ENCODE results near the gene GGTA1. TPM values are rescaled to one million over a fixed set of nuclear protein-coding genes. Genes with fewer than 3 reads are reported as not detected.

Gene GGTA1
- total RNA-seq, 1 donor = not detected

DNA sequence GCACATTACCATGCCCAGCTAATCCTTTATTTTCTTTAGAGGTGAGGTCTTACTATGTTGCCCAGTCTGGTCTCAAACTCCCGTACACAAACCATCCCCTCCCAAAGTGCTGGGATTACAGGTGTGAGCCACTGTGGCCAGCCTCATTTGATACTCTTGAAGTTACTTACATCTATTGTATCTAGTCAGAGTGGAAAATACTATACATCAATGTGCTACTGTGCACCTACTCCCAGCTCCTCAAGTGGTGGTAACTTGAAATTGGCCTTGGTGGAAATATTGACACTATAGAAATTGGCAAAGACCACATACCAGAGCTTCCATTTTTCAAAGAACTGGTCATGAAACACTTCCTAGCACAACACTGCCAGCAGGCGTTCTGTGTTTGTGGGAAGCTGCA lies 10.3 kb downstream of the GGTA1 start:
- H3K4me3 ChIP-seq (ENCODE audit: low read depth, low read length) = no peak overlapping the region
- DNase-seq (ENCODE audit: low read depth) = no peak
- TF ChIP-seq, protein P1, sequence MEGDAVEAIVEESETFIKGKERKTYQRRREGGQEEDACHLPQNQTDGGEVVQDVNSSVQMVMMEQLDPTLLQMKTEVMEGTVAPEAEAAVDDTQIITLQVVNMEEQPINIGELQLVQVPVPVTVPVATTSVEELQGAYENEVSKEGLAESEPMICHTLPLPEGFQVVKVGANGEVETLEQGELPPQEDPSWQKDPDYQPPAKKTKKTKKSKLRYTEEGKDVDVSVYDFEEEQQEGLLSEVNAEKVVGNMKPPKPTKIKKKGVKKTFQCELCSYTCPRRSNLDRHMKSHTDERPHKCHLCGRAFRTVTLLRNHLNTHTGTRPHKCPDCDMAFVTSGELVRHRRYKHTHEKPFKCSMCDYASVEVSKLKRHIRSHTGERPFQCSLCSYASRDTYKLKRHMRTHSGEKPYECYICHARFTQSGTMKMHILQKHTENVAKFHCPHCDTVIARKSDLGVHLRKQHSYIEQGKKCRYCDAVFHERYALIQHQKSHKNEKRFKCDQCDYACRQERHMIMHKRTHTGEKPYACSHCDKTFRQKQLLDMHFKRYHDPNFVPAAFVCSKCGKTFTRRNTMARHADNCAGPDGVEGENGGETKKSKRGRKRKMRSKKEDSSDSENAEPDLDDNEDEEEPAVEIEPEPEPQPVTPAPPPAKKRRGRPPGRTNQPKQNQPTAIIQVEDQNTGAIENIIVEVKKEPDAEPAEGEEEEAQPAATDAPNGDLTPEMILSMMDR (IDR thresholded peaks at IDR 0.05; ENCODE audit: insufficient read depth, low read depth, low read length) = no peak

DNA sequence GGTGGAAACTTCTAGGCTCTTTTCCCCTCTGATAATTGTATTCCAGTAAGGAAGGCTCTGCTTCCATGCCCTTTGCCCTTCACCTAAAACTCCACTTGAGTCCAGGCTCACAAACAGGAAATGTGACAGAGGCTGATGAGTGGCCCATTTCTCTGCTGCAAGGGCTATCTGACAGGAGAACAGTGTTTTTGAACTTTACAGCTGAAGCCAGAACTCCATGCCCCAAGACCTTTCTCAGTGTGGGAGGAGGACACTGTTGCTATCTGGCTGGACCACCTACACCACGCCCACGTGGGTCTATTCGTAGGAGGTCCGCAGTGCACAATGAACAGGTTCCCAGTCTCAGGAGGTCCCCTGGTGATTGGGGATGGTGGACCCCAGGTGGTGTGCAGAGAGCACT lies 13.6 kb downstream of the GGTA1 start:
- TF ChIP-seq, protein P1 (IDR thresholded peaks at IDR 0.05; ENCODE audit: insufficient read depth, low read depth, low read length) = no peak
- H3K4me3 ChIP-seq (ENCODE audit: low read depth, low read length) = no peak overlapping the region
- no peak for DNase-seq (ENCODE audit: low read depth)

DNA sequence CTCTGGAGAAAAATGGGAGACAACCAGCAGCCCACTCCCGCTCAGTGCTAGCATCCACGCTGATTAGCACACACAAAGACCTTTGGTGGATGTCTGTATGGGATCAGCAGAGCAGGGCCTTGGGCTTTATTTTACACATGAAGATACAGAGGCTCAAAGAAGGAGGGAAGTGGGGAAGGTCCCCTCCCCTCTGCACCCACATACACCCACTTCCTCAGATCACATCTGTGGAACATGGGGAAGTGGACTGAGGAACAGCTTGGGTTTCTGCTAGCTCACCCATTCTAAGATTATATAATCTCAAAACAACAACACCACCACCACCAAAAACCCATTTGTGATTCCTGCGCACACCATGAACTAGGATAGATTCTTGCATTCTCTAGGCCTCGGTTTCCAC lies 14.0 kb downstream of the GGTA1 start:
- no peak overlapping the region for H3K4me3 ChIP-seq (ENCODE audit: low read depth, low read length)
- DNase-seq (ENCODE audit: low read depth) = no peak
- TF ChIP-seq, protein P1 (IDR thresholded peaks at IDR 0.05; ENCODE audit: insufficient read depth, low read depth, low read length) = no peak

DNA sequence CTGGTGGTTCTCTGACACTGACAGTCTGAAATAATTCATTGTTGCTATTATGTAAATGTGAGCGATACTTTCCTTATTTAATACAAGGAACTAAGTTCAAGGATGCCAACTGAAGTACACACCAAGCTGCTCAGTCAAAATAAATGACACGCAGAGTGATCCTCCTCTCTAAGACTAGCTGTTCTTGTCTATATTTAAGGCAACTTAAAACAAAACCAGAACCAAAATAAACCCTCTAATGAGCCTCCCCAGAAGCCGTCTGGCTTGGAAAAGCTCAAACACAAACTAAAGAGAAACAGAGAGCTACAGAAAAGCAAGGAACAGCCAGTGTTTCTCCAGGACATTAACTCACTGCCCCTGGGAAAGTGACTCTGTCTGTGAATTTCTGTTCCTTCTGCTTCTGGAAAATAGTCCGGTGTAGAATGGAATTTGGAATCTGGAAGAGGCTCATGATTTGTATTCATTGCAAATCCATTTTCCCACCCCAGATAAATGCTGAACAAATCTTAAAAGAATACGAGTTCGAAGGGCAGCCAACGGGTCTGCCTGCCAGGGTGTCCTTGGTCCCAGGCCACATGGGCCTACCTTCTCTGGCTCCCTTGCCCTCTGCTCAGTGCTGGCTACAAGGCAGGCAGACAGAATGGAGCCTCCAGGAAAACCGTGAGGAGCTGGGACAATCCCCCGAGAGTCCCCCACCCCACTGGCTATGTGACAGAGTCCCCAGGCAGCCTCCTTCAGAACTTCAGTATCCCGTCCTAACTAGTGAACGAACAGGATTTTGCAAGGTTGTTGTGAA lies 14.8 kb downstream of the GGTA1 start:
- H3K4me3 ChIP-seq (ENCODE audit: low read depth, low read length) = no peak overlapping the region
- no peak for DNase-seq (ENCODE audit: low read depth)
- TF ChIP-seq, protein P1 (IDR thresholded peaks at IDR 0.05; ENCODE audit: insufficient read depth, low read depth, low read length) = no peak

DNA sequence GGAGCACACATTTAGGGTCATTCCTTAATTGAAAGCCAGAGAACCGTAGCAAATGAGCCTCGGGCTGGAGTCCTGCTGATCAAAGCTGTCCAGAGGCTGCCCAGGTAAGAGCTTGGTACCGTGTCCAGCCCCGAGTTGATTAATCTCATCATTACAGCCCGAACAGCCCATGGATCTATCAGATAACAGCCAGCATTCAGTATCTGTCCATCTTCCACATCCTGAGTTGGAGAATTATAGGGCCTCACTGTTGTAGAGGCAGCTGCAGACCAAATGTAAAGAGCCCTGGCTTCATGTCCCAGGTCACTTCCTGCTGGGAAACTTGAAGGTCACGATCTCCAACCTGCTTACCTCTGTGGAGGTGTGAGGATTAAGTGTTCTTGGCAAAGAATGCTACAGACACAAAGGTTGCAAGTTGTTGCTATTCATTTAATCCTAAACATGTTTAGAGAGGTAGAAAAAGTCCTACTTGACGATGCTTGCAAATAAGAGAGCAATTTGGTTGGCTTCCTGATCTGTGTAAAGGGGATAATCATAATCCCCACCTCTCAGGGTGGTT lies 16.1 kb downstream of the GGTA1 start:
- H3K4me3 ChIP-seq (ENCODE audit: low read depth, low read length) = no peak overlapping the region
- DNase-seq (ENCODE audit: low read depth) = no peak
- TF ChIP-seq, protein P1 (IDR thresholded peaks at IDR 0.05; ENCODE audit: insufficient read depth, low read depth, low read length) = no peak

DNA sequence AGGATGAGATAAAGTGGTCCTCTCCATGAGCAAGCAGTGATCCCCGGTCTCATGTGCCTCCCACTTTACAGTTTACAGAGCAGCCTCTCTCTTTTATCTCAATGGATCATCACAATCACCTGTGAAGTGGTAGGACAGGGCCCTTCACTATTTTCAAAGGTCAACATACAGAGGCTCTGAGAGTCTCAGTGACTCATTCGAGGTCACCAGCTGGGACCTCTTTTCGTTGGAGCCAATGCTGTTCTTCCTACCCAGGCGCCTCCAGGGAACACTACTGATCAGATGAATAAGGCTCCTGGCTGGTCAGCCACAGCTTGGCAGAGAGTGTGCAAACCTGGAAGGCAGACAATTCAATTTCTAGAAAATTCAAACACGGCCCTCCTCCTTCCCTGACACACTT lies 16.6 kb downstream of the GGTA1 start:
- no peak overlapping the region for H3K4me3 ChIP-seq (ENCODE audit: low read depth, low read length)
- no peak for DNase-seq (ENCODE audit: low read depth)
- TF ChIP-seq, protein P1 (IDR thresholded peaks at IDR 0.05; ENCODE audit: insufficient read depth, low read depth, low read length) = no peak

Measured in fibroblast of villous mesenchyme (primary cell).